ENCODE data around the gene CCDC40.
A peak's percentile ranks its signal among the peaks of the same experiment; 100 is the strongest.
"Not testable (repeated sequence)": the region's sequence is repeated elsewhere in the genome, so short reads cannot be mapped to it uniquely, and the experiment has no call there.

CCDC40 gene

DNA sequence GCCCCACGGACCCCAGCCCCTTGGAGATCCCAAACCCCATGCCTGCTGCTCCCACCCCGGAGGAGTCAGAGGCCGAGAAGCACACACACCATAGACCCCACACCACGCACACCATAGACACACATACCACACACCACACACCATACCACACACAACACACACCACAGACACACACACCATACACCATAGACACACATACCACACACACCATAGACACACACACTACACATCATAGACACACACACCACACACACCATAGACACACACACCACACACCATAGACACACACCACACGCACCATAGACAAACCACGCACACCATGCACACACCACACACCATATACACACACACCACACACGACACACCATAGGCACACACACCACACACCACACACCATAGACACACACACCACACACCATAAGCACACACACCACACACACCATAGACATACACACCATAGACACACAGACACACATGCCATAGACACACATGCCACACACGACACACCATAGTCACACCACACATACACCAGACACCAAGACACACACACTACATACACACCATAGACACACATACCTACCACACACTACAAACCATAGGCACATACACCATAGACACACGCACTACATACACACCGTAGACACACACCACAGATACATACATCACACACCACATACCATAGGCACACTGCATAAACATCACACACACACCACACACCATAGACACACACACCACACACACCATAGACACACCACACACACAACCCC, 12.1 kb upstream of the CCDC40 start:
- no peak for DNase-seq

DNA sequence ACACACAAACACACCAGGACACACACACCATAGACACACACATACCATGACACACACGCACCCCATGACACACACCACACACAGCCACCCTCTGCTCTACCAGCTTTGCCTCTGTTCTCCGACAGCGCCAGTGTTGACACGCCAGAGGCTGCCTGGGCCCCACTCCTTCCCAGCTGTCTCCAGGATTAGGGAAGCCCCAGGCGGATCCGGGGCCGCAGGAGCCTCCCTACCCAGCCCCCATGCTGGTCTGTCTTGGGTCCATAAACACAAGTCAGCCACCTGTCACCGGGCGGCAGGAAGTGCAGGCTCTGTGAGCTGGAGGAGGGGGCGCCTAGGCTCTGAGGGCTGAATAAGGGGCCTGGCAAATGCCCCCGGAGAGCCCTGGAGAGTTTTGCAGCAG, 11.3 kb upstream of the CCDC40 start:
- DNase-seq, result no peak

DNA sequence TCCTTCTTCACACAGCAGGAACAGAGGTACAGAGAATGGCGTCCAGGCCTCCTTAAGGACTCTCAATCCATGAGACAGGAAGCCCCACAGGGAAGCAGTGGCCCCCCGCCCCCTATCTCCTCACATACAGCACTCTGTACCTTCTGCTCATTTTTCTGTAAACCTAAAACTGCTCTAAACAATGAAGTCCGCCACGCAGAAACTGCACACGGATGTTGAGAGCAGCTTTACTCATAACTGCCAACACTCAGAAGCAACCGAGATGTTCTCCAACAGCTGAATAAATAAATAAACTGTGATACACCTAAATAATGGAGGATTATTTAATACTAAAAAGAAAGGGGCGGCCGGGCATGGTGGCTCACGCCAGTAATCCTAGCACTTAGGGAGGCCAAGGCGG, 10.6 kb upstream of the CCDC40 start:
- no peak for DNase-seq

DNA sequence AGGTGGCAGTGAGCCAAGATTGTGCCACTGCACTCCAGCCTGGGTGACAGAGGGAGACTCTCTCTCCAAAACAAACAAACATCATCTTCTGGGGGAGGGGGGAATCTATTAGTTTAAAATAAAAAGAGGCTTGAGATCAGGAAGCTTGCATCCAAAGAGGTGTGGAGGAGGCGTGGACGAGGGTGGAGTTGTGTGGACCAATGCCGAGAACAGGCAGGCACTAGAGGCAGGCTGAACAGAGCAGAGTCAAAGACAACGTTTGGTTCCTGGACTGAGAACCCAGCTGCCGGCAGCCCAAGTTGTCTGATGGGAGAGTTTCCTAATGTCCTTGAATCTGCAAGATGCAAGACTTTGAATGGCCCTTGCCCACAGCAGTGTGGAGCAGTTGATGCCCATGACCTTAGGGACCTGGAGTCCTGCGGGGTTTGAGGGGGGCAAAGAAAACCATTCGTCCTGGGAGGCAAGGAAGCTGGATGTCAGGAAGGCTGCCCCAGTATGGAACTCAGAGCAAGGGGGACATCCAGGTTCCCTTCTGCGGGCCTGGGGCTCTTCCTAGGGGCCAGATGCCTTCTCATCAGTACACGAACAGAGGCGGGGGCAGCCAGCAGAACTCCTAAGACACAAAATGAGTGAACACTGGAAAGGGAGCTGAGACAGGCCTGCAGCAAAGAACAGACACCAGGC, 9.9 kb upstream of the CCDC40 start:
- no peak for DNase-seq

DNA sequence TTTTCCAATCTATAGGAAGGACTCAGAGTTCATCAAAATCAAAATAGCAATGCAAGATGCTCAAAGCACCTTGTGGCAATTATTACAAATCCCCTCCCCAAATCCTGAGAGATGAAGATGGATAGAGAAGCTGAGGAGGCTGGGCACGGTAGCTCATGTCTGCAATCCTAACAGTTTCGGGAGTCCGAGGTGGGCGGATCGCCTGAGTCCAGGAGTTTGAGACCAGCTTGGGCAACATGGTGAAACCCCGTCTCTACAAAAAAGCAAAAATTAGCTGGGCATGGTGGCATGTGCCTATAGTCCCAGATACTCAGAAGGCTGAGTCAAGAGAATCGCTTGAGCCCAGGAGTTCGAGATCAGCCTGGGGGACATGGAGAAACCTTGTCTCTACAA, 9.4 kb upstream of the CCDC40 start:
- DNase-seq, result no peak

DNA sequence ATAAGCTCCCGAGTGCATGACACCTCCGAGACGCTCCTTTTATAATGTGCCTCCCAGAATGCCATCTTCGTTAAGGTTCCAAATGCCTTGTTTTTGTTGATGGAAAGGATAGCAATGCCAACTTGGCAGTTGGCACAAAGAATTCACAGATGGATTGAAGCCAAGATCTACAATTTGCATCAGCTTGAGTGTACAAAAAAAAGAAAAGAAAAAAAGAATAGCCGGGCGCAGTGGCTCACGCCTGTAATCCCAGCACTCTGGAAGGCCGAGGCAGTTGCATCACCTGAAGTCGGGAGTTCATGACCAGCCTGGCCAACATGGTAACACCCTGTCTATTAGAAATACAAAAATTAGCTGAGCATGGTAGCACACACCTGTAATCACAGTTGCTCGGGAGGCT, 8.4 kb upstream of the CCDC40 start:
- DNase-seq, result no peak

DNA sequence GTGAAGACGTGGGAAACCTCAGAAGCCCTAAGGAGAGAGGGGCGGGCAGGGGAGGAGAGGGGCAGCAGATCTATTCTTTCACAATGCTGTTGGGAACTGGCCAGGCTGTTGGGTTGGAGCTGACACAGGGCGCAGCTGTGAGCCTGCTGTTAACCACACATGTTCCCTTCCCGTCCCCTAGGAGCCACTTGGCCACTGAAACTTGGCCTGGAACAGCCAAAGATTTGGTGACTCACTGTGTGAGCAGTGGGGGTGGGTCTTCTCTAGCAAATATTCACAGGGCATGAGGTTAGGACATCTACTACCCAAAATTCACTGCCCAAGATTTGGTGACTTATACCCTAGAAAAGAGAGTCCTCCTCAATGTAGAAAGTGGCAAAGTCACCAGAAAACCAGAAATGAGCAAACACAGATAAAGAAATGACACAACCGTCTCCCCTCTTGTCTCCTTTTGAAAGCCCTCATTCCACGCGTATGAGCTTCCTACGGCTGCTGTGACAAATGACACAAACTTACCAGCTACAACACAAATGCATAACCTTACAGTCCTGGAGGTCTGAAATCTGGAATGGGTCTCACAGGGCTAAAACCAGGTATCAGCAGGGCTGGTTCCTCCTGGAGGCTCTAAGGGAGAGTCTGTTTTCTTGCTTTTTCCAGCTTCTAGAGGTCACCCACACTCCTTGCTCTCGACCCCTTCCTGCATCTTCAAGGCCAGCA, 7.0 kb upstream of the CCDC40 start:
- no peak for DNase-seq

DNA sequence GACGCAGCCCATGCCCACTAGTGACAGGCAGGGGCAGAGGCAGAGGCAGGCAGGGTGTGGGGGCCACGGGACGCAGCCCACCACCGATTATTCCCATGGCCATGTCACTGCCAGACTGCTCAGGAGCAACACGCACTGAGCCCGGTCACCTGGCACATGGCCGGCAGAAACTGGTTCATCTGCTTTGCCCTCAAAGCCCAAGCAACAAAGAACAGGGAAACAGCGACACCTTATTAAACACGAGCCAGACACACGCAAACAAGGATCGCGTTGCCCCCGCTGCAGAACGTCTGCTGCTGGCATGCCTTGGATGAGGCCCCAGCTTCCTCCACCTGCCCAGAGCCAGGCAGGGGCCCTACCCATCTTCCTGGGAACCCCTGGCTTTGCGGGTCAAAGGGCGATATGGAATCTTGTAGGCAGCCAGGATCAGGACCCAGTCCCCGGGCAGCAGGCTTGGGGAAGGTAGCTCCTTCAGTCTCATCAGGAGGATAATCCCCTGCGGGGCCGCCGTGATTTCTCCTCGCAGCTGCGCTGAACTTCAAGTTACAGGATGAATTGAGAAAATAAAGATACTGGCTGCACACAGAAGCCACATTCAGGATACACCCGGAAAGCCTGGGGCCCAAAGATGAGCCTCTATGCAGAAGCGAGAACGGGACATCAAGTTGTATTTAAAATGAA, 5.6 kb upstream of the CCDC40 start:
- DNase-seq, result no peak

DNA sequence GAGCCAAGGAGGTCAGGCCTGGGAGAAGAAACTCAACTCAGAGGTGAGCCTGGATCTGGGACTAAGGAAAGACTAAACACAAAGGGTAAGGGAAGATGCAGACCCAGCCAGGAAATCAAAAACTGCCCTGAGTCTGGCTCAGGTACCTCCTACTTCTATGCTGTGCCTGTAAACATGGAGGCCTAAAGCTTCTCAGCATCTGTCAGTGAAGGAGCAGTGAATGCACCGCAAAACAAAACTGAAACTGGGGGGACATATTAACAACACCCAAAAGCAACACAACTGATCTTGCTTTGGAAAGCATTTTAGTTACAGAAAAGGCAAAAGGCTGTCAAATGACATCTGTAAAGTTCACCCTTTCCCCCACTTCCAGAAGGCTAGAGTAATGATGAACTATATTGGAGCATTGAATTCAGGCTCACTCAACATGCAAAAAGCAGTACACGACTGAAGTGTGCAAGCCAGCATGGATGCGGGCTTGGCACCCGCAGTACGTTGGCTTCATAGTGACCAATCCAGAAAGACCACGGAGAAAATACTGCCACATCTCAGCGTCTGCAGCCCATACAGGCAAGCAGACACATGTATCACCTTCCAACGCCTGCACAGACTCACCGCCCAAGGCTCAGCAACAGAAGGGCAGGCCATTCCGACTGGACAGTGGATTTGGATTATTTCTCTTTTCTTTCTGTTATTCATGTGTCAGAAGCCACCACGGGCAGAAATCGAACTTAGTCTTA, 4.6 kb upstream of the CCDC40 start:
- DNase-seq, result no peak

DNA sequence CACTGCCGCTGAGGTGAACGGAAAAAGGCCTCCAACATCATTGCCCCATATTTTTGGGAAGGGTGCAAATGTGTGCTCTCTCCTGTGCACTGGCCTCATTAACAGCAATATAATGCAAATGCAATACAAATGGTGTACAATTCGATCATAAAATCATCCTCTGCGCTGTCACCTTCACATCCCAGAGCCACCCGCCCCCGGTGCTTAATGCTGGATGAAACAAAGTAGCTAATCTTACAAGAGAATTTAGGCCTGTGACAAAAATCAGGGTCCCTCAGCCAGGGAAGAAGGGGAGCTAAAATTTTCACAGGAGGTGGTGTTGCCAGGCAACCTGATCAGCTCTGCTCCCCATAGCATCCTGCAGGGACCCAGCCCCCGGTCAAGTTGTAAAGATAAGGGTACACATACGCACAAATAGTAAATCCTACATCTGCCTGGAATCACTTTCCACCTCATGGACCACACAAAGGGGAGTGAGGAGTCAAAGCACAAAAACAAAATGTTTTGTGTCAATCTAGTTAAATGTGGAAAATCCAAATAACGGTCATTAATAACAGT, 3.7 kb upstream of the CCDC40 start:
- no peak for DNase-seq

DNA sequence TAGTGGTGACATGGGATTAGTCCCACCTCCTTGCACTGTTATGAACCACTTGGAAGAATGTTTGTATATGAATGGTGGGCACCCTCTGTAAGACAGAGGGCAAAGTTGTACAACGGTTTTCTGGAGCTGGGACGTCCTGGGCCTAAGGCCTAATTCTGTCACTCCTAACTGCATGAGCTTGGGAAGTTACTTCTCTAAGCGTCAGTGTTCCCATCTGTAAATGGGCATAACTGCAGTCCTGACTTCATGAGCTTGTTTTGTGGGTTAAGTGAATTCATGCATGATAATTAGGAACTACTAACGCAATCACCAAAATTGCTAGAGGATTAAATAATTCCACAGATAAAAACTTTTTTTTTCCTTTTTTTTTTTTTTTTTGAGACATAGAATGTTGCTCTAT, 2.6 kb upstream of the CCDC40 start:
- no peak for DNase-seq

DNA sequence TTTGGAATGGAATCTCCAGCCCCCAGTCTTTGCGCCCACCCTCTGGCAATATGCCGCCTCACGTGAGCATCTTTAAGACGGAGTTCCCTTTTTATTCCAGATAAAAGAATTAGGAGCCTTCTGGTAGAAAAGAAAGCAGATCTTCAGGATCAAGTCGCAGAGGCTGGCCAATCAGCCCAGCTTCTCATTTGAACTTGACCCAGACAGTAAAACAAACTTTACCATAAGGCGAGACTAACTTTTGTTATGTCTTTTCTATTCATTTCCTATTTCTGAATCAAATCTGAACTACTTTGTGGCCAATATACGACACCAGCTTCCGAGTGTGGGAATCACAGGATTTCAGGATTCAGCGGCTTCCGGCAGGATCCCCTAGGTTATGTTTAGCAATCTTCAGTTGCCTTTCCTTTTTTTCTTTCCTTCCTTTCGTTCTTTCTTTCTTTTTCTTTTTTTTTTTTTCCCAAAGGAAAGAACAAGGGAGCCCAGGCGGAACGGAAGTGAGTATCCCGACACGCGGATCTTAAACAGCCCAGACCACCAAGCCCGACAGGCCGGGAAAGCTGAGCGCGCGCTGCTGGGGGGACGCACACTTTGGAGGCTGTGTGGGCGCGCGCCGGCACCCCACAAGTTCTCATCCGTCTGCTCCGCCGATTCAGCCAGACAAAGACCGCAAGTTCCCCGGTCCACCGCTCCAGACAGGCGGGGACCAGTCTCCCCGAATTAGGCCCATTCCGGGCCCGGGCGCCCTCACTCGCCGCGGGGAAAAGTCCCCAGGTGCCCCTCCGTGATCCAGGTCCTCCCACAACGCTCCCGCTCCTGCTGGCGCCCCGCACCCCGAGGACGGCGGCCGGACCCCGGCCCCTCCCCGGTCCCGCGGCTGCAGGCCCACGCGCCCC, 1.4 kb upstream of the CCDC40 start:
- peak; percentile 64 to 75 for DNase-seq

DNA sequence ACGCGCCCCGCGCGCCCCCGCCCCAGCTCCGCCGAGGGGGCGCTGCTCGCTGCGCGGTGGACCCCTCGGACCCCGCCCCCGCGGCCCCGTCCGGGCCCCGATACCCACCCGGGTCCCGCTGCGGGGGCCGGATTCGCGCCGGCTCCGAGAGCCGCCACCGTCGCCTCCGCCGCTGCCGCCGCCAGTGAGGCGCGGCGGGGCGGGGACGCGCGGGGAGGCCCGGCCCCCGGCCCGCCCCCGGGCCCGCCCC, 830 bp upstream of the CCDC40 start, which contains the start of gene TBC1D16:
Gene TBC1D16, minus strand, starts transcription at position 186 of the 250 bp plus-strand sequence. CDS start 22,325 bp downstream, outside the sequence.
- DNase-seq, result no peak

DNA sequence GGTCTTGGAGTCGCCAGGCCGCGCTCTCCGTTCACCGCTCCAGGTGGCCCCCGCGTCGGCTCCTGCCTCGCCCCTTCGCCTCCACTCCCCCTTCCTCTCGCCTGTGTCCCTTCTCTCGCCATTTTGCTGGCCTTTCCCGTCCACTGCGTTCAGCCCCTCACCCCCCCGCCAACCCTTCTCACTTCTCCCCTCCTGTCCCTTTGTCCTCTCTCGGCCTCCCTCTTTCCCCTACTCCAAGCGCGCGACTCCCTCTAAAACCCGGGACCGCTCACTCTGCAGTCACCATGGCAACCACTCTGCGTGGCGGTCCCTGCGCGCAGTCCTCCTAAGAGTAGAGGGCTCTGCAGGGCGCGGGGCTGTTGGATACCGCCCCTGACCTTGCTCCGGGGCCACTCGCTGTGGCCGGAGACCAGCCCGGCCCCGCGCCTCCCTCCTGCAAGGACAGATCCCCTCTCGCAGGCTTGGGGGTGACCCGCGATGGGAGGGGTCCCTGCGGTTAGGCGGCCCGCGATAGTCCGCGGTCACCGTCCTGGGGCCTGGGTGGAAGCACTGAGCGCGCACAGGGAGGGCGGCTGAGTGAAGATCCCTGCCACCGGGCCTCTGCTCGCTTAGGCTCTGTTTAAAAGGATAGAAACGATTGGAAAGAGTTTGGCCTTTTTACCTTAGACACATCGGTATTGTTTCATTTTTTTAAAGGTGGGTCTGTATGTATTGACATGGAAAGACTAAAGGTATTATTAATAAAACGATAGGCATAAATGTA, 454 bp downstream of the CCDC40 start:
- peak; percentile 40 for DNase-seq

DNA sequence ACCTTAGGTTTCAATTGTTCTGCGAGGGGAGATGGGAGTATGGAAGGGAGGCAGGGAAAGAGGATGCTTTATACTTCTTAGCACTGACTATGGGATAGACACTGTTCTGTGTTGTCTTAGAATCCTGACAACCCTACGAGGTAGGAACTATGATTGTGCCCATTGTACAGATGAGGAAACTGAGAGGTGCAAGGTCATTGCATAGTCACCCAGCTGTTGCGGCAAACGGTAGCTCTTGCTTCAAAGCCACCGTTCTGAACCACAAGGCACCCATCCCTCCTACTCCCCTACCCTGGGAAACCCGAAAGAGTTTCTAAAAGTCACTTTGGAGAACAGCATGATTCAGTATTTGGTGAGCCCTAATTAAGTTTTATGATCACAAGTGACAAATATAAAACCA, 7.5 kb downstream of the CCDC40 start:
- no peak for DNase-seq

DNA sequence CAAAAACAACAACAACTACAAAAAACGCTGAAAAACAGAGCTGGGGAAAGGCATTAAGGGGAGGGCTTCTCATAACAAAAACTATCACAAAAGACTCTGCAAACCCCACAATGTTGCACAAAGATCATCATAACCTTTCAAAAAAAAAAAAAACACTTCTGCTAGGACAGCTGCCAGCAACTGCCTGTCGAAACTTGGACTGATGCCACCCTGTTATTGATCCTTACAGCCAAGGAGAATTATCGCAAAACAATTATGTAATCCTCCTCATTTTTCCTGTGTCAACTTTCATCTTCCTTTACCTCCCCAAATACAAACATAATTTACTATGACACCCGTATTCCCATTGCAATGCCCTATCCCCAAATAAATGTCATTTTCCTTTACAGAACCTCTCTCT, 9.3 kb downstream of the CCDC40 start:
- DNase-seq, result no peak

DNA sequence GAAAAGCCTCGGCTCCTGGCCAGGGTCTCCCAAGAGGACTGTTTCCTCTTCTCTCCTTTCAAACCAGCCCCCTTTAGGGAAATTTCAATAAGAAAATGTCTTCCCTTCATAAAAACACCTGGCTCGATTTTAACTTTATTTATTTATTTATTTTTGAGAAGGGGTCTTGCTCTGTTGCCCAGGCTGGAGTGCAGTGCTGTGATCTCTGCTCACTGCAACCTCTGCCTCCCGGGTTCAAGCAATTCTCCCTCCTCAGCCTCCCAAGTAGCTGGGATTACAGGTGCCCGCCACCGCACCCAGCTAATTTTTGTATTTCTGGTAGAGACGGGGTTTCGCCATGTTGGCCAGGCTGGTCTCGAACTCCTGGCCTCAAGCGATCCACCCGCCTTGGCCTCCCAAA, 10.3 kb downstream of the CCDC40 start:
- not testable (repeated sequence) for DNase-seq

DNA sequence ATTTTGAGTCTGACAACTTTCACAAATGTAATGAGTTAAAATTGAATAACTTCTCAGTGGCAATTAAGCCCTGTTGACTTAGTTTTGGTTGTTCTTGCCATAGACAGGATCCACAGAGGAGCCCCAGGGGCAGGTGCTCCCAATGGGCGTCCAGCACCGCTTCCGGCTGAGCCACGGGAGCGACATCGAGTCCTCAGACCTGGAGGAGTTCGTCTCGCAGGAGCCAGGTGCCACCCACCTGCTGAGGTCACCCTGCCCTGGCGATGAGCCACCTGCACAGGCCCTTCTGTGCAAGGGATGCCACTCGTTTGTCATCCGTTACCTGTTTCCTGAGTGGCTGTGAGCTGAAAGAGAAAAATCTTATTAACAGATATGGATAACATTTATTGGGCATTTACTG, 10.7 kb downstream of the CCDC40 start:
- DNase-seq, result no peak

DNA sequence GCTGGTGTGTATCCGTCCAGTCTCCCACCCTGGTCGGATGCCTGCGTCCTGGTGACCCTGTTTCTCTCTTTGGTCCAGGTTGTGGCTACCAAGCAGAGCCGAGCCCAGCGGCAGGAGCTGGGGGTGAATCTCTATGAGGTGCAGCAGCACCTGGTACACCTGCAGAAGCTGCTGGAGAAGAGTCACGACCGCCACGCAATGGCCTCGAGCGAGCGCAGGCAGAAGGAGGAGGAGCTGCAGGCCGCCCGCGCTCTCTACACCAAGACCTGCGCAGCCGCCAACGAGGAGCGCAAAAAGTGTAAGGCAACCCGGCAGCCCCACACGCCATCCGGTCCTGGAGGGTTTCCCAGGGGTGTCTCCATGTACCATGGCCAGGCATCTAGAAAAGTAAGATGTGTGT, 13.5 kb downstream of the CCDC40 start:
- no peak for DNase-seq

DNA sequence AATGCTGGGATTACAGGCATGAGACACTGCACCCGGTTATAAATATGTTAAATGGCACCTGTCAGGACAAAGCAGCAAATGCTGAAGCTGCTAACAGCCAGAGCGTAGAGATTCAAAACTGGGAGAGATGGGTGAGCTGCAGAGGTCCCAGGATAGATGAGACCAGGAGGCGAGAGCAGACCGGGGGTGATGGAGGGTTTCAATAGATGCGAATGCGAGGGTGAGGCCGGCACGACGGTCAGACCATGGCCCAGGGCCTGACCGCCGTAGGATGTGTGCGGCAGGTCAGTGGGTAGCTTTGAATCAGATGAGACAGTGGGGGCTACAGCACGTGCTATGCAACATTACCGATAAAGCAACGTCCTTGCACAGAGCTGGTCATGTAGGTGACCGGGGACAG, 14.3 kb downstream of the CCDC40 start:
- no peak for DNase-seq

DNA sequence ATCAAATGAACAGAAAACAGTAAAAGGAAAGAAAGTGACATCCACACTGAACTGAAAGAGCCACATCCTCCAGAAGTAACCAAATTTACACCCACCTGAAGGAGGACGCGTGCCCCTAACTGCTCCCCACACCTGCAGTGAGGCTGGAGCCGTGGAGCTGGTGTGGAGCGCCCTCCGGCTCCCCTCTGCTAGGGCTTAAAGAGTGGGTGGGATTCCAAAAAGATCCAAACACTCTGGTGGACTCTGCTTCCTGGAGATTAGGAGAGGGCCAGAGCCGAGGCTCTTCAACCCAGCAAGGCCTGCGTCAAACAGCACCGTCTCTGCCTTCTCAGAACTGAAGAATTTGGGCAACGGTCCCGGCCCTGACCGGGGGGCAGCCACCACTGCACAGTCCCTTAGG, 15.2 kb downstream of the CCDC40 start:
- DNase-seq, result no peak
